ENCODE results near the gene DDIAS. TPM values are rescaled to one million over a fixed set of nuclear protein-coding genes. Genes with fewer than 3 reads are reported as not detected.

Gene DDIAS
- total RNA-seq, 1 donor from 2014 or later, result 0.11 TPM

GRCh38 chr11:82981852-82982251, 80.3 kb downstream of the DDIAS start:
- TF ChIP-seq, protein P1, sequence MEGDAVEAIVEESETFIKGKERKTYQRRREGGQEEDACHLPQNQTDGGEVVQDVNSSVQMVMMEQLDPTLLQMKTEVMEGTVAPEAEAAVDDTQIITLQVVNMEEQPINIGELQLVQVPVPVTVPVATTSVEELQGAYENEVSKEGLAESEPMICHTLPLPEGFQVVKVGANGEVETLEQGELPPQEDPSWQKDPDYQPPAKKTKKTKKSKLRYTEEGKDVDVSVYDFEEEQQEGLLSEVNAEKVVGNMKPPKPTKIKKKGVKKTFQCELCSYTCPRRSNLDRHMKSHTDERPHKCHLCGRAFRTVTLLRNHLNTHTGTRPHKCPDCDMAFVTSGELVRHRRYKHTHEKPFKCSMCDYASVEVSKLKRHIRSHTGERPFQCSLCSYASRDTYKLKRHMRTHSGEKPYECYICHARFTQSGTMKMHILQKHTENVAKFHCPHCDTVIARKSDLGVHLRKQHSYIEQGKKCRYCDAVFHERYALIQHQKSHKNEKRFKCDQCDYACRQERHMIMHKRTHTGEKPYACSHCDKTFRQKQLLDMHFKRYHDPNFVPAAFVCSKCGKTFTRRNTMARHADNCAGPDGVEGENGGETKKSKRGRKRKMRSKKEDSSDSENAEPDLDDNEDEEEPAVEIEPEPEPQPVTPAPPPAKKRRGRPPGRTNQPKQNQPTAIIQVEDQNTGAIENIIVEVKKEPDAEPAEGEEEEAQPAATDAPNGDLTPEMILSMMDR (IDR thresholded peaks at IDR 0.05), result no peak
- intact Hi-C loops (cut with DNase I), result no loop called here

More at GRCh38 chr11:82981852-82982251, 80.3 kb downstream of the DDIAS start:
- no peaks in the 10 kb centered on the region for H3K9me3 ChIP-seq
- peaks cover 0 to 12% of the 10 kb centered on the region in 2 donors for H3K4me1 ChIP-seq
- H3K36me3 ChIP-seq, result peaks cover 14 to 31% of the 10 kb centered on the region in 2 donors
- H3K4me3 ChIP-seq, result no peak overlapping the region
- H3K27ac ChIP-seq, result no peak overlapping the region
- DNase-seq (ENCODE audit: low spot score in 2 of 2), result no peak
- no peaks in the 10 kb centered on the region for H3K27me3 ChIP-seq

Other genes with a start within 250 kb of the DDIAS start
- not detected for gene FAM181B, start 167.9 kb upstream of the DDIAS start, total RNA-seq
- 151 TPM for gene PRCP, start 1.3 kb upstream of the DDIAS start, total RNA-seq
- gene RAB30, start 170.2 kb downstream of the DDIAS start, total RNA-seq, result 7.7 TPM